SK-N-SH (cell line): Measurements from ENCODE around the gene FAM219A. TPM values are rescaled to one million over a fixed set of nuclear protein-coding genes. Genes with fewer than 3 reads are reported as not detected.

Experiments
- CTCF ChIA-PET: fragments of 300-600, 350-600 bp; formaldehyde crosslinking; extraction: SDS; loops from one replicate; lab custom pipeline; 2021; lab: Yijun Ruan, JAX
- POLR2A ChIA-PET: fragments of 350-600 bp; sonication (Branson Sonifier 250); formaldehyde crosslinking; extraction: SDS; loops from one replicate; lab custom pipeline; 2020; ENCODE audit warnings: antibody characterized with exemption, inconsistent platforms; lab: Yijun Ruan, JAX
- DNase-seq: peaks from one replicate; pipeline ENCODE4 v3.0.0; 2012
- H2AFZ ChIP-seq: fragments of 200-600 bp; sonication (generic); 2 replicates; pipeline ENCODE4 v1.8.1; 2016; ENCODE audit warnings: antibody characterized with exemption, mild to moderate bottlenecking, low read depth
- H3F3A ChIP-seq: fragments of 200-600 bp; sonication (generic); replicated peaks from 2 replicates; pipeline ENCODE3; 2016; ENCODE audit warnings: antibody characterized with exemption, mild to moderate bottlenecking; ENCODE audit not compliant: insufficient read depth
- H3K27ac ChIP-seq, 2 experiments: fragments of 200-500 bp in 1 of 2; fragments of 200-600 bp in 1 of 2; sonication (Bioruptor generic) in 1 of 2; sonication (generic), shearing (Covaris generic) in 1 of 2; 2 replicates each; pipeline versions ENCODE4 v1.5.1 to v1.6.1; 2014 to 2016; ENCODE audit warnings: low read depth in 2 of 2, inconsistent platforms in 1 of 2, low read length in 1 of 2, mild to moderate bottlenecking in 1 of 2, mixed read lengths in 1 of 2
- H3K27me3 ChIP-seq: fragments of 200-600 bp; sonication (generic), shearing (Covaris generic); 2 replicates; pipeline ENCODE4 v1.6.1; 2016; ENCODE audit warnings: mixed run types; ENCODE audit not compliant: insufficient read depth
- H3K36me3 ChIP-seq, 2 experiments: fragments of 200-500 bp in 1 of 2; fragments of 200-600 bp in 1 of 2; sonication (Bioruptor generic) in 1 of 2; sonication (generic) in 1 of 2; replicated peaks in 1 of 2; 2 replicates each; pipeline versions ENCODE3 to v1.5.1; 2014 to 2016; ENCODE audit warnings: low read length in 1 of 2, mild to moderate bottlenecking in 1 of 2; ENCODE audit not compliant: insufficient read depth in 2 of 2, control insufficient read depth in 1 of 2
- H3K4me1 ChIP-seq, 2 experiments: fragments of 200-500 bp in 1 of 2; fragments of 200-600 bp in 1 of 2; sonication (Bioruptor generic) in 1 of 2; sonication (generic), shearing (Covaris generic) in 1 of 2; 2 replicates each; pipeline versions ENCODE4 v1.5.1 to v1.6.1; 2014 to 2016; ENCODE audit warnings: low read depth in 1 of 2, low read length in 1 of 2, mixed run types in 1 of 2; ENCODE audit not compliant: insufficient read depth in 2 of 2, control insufficient read depth in 1 of 2
- H3K4me2 ChIP-seq: fragments of 200-600 bp; sonication (generic), shearing (Covaris generic); 2 replicates; pipeline ENCODE4 v1.6.1; 2017; ENCODE audit warnings: mixed run types
- H3K4me3 ChIP-seq, 2 experiments: fragments of 200-500 bp in 1 of 2; fragments of 200-600 bp in 1 of 2; sonication (Bioruptor generic) in 1 of 2; sonication (generic), shearing (Covaris generic) in 1 of 2; 2 replicates each; pipeline versions ENCODE4 v1.5.1 to v1.8.1; 2014 to 2016; ENCODE audit warnings: low read depth in 2 of 2, inconsistent platforms in 1 of 2, low read length in 1 of 2, mild to moderate bottlenecking in 1 of 2, mixed read lengths in 1 of 2, moderate library complexity in 1 of 2
- H3K79me2 ChIP-seq: fragments of 200-600 bp; sonication (generic); 2 replicates; pipeline ENCODE4 v1.8.1; 2017; ENCODE audit warnings: mild to moderate bottlenecking; ENCODE audit not compliant: insufficient read depth
- H3K9ac ChIP-seq: fragments of 200-600 bp; sonication (generic); 2 replicates; pipeline ENCODE4 v1.6.1; 2017; ENCODE audit warnings: mixed run types
- H3K9me2 ChIP-seq: fragments of 200-600 bp; sonication (generic); 2 replicates; pipeline ENCODE4 v1.6.1; 2017; ENCODE audit warnings: mixed run types
- H3K9me3 ChIP-seq: fragments of 200-600 bp; sonication (generic); 2 replicates; pipeline ENCODE4 v1.6.1; 2017; ENCODE audit warnings: mixed run types, mild to moderate bottlenecking, moderate library complexity
- H4K20me1 ChIP-seq: fragments of 200-600 bp; sonication (generic); 2 replicates; pipeline ENCODE4 v1.6.1; 2017; ENCODE audit warnings: mild to moderate bottlenecking, mixed run types; ENCODE audit not compliant: insufficient read depth
- FOSL2 ChIP-seq: IDR thresholded peaks from 2 replicates; pipeline ENCODE4 v1.4.0; 2012; ENCODE audit warnings: low read depth, mild to moderate bottlenecking, moderate library complexity, borderline replicate concordance
- FOXJ3 ChIP-seq: sonication (generic); formaldehyde crosslinking; IDR thresholded peaks from 2 replicates; pipeline ENCODE4 v1.5.1; 2020; ENCODE audit warnings: mild to moderate bottlenecking, missing genetic modification reagents
- GATA2 ChIP-seq: sonication (generic); formaldehyde crosslinking; IDR thresholded peaks from 2 replicates; pipeline ENCODE4 v1.5.0; 2020; ENCODE audit warnings: mild to moderate bottlenecking, missing genetic modification reagents
- POLR2AphosphoS5 ChIP-seq: IDR thresholded peaks from 2 replicates; pipeline ENCODE4 v1.6.1; 2012; ENCODE audit warnings: low read depth, low read length
- SIN3A ChIP-seq: IDR thresholded peaks from 2 replicates; pipeline ENCODE4 v1.6.1; 2012; ENCODE audit warnings: low read depth, mild to moderate bottlenecking, low read length, moderate library complexity, borderline replicate concordance
- TAF1 ChIP-seq: IDR thresholded peaks from 2 replicates; pipeline ENCODE4 v1.6.1; 2012; ENCODE audit warnings: low read depth, mild to moderate bottlenecking, low read length, moderate library complexity, borderline replicate concordance
- TCF12 ChIP-seq: IDR thresholded peaks from 2 replicates; pipeline ENCODE4 v1.4.0; 2012
- TEAD4 ChIP-seq: IDR thresholded peaks from 2 replicates; pipeline ENCODE4 v1.4.0; 2012; ENCODE audit warnings: mild to moderate bottlenecking, borderline replicate concordance; ENCODE audit not compliant: insufficient read depth
- YY1 ChIP-seq: IDR thresholded peaks from 2 replicates; pipeline ENCODE4 v1.4.0; 2012; ENCODE audit warnings: low read depth, mild to moderate bottlenecking
- WGBS: methylation state at CpG from one replicate; pipeline ENCODE4 v1.1.6; 2017; ENCODE audit warnings: low lambda C conversion rate; 5-methylcytosine and 5-hydroxymethylcytosine counted together
- polyA plus RNA-seq, 3 experiments: library from polyadenylated mRNA; depleted of rRNA; stranded (reverse); fragments of >200 nt; gene quantifications; 2 replicates each; pipeline ENCODE4 v1.2.3, GENCODE V29; 2012
- TF ChIP-seq, protein P1 (sequence below): IDR thresholded peaks from 2 replicates; pipeline ENCODE4 v1.6.1; 2012; ENCODE audit warnings: mild to moderate bottlenecking, low read depth, low read length, moderate library complexity
- TF ChIP-seq, protein P2 (sequence below): fragments of 150-350 bp; IDR thresholded peaks from 2 replicates; pipeline ENCODE4 v1.6.1; 2016; ENCODE audit warnings: mild to moderate bottlenecking, low read depth, low read length
- TF ChIP-seq, protein P3 (sequence below): IDR thresholded peaks from 2 replicates; pipeline ENCODE4 v1.4.0; 2012; ENCODE audit warnings: low read depth

Gene FAM219A
- polyA plus RNA-seq, 1 of the 3 experiments (the other 2 are of a cell fraction): 15.7 TPM

DNA sequence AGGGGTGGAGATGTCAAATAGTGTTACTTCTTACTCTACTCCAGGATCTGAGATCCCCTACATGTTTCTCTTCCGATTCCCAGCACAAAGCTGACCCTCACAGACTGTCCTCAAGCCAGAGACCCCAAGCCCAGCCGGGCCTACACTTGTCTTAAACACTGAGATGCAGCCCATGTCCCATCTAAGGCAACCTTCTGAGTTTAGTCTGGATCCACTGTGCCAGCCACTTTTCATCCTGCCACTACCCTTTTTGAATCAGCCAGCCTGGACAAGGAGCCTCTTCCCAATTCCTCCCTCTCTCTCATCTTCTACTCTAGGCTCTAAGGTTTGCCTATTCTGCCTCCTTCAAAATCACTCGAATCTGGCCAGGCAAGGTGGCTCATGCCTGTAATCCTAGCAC lies 75.5 kb downstream of the FAM219A start (continued):
- TF ChIP-seq, protein P1, sequence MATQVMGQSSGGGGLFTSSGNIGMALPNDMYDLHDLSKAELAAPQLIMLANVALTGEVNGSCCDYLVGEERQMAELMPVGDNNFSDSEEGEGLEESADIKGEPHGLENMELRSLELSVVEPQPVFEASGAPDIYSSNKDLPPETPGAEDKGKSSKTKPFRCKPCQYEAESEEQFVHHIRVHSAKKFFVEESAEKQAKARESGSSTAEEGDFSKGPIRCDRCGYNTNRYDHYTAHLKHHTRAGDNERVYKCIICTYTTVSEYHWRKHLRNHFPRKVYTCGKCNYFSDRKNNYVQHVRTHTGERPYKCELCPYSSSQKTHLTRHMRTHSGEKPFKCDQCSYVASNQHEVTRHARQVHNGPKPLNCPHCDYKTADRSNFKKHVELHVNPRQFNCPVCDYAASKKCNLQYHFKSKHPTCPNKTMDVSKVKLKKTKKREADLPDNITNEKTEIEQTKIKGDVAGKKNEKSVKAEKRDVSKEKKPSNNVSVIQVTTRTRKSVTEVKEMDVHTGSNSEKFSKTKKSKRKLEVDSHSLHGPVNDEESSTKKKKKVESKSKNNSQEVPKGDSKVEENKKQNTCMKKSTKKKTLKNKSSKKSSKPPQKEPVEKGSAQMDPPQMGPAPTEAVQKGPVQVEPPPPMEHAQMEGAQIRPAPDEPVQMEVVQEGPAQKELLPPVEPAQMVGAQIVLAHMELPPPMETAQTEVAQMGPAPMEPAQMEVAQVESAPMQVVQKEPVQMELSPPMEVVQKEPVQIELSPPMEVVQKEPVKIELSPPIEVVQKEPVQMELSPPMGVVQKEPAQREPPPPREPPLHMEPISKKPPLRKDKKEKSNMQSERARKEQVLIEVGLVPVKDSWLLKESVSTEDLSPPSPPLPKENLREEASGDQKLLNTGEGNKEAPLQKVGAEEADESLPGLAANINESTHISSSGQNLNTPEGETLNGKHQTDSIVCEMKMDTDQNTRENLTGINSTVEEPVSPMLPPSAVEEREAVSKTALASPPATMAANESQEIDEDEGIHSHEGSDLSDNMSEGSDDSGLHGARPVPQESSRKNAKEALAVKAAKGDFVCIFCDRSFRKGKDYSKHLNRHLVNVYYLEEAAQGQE: no peak
- TF ChIP-seq TCF12: no peak
- no peak for TF ChIP-seq TEAD4
- TF ChIP-seq, protein P2, sequence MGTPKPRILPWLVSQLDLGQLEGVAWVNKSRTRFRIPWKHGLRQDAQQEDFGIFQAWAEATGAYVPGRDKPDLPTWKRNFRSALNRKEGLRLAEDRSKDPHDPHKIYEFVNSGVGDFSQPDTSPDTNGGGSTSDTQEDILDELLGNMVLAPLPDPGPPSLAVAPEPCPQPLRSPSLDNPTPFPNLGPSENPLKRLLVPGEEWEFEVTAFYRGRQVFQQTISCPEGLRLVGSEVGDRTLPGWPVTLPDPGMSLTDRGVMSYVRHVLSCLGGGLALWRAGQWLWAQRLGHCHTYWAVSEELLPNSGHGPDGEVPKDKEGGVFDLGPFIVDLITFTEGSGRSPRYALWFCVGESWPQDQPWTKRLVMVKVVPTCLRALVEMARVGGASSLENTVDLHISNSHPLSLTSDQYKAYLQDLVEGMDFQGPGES: no peak

DNA sequence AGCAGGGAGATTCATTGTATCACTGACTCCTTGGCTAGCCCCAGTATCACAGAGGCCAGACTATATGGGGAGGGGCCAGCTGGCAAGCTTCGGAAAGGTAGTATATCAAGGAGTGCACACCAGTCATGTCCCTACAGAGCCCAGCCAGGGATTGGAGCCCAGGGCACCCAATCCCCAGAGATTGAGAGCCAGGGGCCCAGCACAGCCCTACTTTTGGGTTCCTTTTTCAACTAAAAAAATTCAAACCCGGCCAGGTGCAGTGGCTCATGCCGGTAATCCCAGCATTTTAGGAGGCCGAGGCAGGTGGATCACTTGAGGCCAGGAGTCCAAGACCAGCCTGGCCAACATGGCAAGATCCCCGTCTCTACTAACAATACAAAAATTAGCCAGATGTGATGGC lies 76.3 kb downstream of the FAM219A start:
- no peak overlapping the region for H3K9ac ChIP-seq
- H3K79me2 ChIP-seq: no peaks in the 10 kb centered on the region
- no peak overlapping the region for H3K4me2 ChIP-seq
- CTCF ChIA-PET: interaction anchor here (1.5 kb wide), 2 partner anchors 129 to 209 kb away, joined by 4 to 5 read pairs; no protein-coding TSS in a partner anchor
- no peak for DNase-seq
- WGBS: 83% methylated on average over 3 of the region's 5 CpGs
- H3K9me2 ChIP-seq: no peaks in the 10 kb centered on the region
- TF ChIP-seq POLR2AphosphoS5: no peak
- TF ChIP-seq, protein P2: no peak
- no peak for TF ChIP-seq FOXJ3 (CRISPR knock-in tag)
- no peak for TF ChIP-seq FOSL2
- no peak for TF ChIP-seq YY1
- TF ChIP-seq, protein P3, sequence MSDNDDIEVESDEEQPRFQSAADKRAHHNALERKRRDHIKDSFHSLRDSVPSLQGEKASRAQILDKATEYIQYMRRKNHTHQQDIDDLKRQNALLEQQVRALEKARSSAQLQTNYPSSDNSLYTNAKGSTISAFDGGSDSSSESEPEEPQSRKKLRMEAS: no peak
- no peak for TF ChIP-seq TAF1
- TF ChIP-seq GATA2 (CRISPR knock-in tag): no peak
- TF ChIP-seq SIN3A: no peak
- TF ChIP-seq, all 33 proteins: peak for 0
- Histone ChIP-seq H3K27me3 (no peaks in the 10 kb centered on the region), H3F3A (peaks cover 4% of the 10 kb centered on the region), H2AFZ (no peak overlapping the region), H3K36me3 (no peaks in the 10 kb centered on the region), H3K4me3 (no peak overlapping the region), H3K27ac (no peak overlapping the region), H3K9me3 (no peaks in the 10 kb centered on the region), H4K20me1 (no peaks in the 10 kb centered on the region), H3K4me1 (peaks cover 7 to 12% of the 10 kb centered on the region in 2 experiments; a peak in 2 of 4 replicates)
- POLR2A ChIA-PET: no interaction called here
